HepG2 (cell line): ENCODE results near the gene DENND4B. TPM values are rescaled to one million over a fixed set of nuclear protein-coding genes. Genes with fewer than 3 reads are reported as not detected.

Experiments
- ATAC-seq: fragments of 200-7000 bp; cut with Tn5 transposase; 3 replicates; pipeline ENCODE4 v1.9.1; 2020; ENCODE audit warnings: mild to moderate bottlenecking, moderate library complexity
- BruUV-seq: library from RNA; stranded (reverse); fragments of 400-500 nt; replicated peaks from 2 replicates; lab custom pipeline; 2021; lab: Mats Ljungman, UMichigan
- CTCF ChIA-PET: fragments of 300-600 bp; formaldehyde crosslinking; extraction: SDS; loops from one replicate; lab custom pipeline; 2021; ENCODE audit warnings: low total read pairs, inconsistent platforms, low intra/inter-chr PET ratio; lab: Yijun Ruan, JAX
- POLR2A ChIA-PET: fragments of 350-600 bp; sonication (Branson Sonifier 250); formaldehyde crosslinking; loops from one replicate; lab custom pipeline; 2020; ENCODE audit warnings: antibody characterized with exemption, inconsistent platforms; lab: Yijun Ruan, JAX
- DNase-seq: peaks from one replicate; pipeline ENCODE4 v3.0.0-alpha.2; 2015; ENCODE audit warnings: low spot score
- FAIRE-seq: peaks from 3 replicates; lab custom pipeline; 2011; peaks lifted over from hg19 to GRCh38; lab: Jason Lieb, UNC
- H2AFZ ChIP-seq: one replicate; pipeline ENCODE4 v1.6.1; 2011; ENCODE audit warnings: low read length, inconsistent platforms
- H3K27ac ChIP-seq: fragments of 300-600 bp; 3 replicates; pipeline ENCODE4 v1.8.0; 2011; ENCODE audit warnings: mixed run types, mild to moderate bottlenecking, mixed read lengths, low read length, inconsistent platforms; ENCODE audit not compliant: insufficient read depth; ENCODE audit errors: extremely low read length
- H3K27me3 ChIP-seq, 2 experiments: fragments of 200-600 bp in 1 of 2; 2 replicates in 1 of 2; 3 replicates in 1 of 2; pipeline versions ENCODE4 v1.6.0 to v1.8.0; 2011; ENCODE audit warnings: low read length in 2 of 2, mild to moderate bottlenecking in 2 of 2, moderate library complexity in 2 of 2, inconsistent platforms in 1 of 2; ENCODE audit not compliant: insufficient read depth in 2 of 2, control insufficient read depth in 1 of 2
- H3K36me3 ChIP-seq, 2 experiments: fragments of 200-600 bp in 1 of 2; replicated peaks in 1 of 2; 2 replicates in 1 of 2; 3 replicates in 1 of 2; pipeline versions ENCODE4 v1.5.1 to v1.8.0; 2011; ENCODE audit warnings: low read length in 2 of 2, inconsistent platforms in 1 of 2; ENCODE audit not compliant: insufficient read depth in 2 of 2, control insufficient read depth in 1 of 2
- H3K4me1 ChIP-seq: 2 replicates; pipeline ENCODE4 v1.5.1; 2012; ENCODE audit warnings: low read length, inconsistent platforms; ENCODE audit not compliant: insufficient read depth
- H3K4me2 ChIP-seq: 2 replicates; pipeline ENCODE4 v1.6.0; 2011; ENCODE audit warnings: low read depth, low read length, inconsistent platforms
- H3K4me3 ChIP-seq, 3 experiments: fragments of 200-600 bp in 1 of 3; sonication (generic), shearing (Covaris generic) in 1 of 3; replicated peaks in 1 of 3; 2 replicates each; pipeline ENCODE4 v1.5.1; 2011 to 2016; ENCODE audit warnings: low read length in 3 of 3, inconsistent platforms in 2 of 3, low read depth in 2 of 3, mild to moderate bottlenecking in 2 of 3, control low read depth in 1 of 3, mixed read lengths in 1 of 3; ENCODE audit not compliant: insufficient read depth in 1 of 3
- H3K79me2 ChIP-seq: one replicate; pipeline ENCODE4 v1.6.1; 2011; ENCODE audit warnings: low read length, inconsistent platforms; ENCODE audit not compliant: insufficient read depth
- H3K9ac ChIP-seq: 2 replicates; pipeline ENCODE4 v1.6.0; 2011; ENCODE audit warnings: mild to moderate bottlenecking, low read depth, low read length, inconsistent platforms; ENCODE audit not compliant: insufficient read depth
- H3K9me3 ChIP-seq: 2 replicates; pipeline ENCODE4 v1.5.1; 2012; ENCODE audit warnings: mild to moderate bottlenecking, low read length
- H4K20me1 ChIP-seq: 2 replicates; pipeline ENCODE4 v1.6.0; 2011; ENCODE audit warnings: inconsistent platforms, mild to moderate bottlenecking, low read length, moderate library complexity; ENCODE audit not compliant: insufficient read depth
- CC2D1A ChIP-seq: sonication (generic); formaldehyde crosslinking; IDR thresholded peaks from 2 replicates; pipeline ENCODE4 v1.8.1; 2023; ENCODE audit warnings: mild to moderate bottlenecking, missing genetic modification reagents
- NR2F2 ChIP-seq: IDR thresholded peaks from 2 replicates; pipeline ENCODE4 v1.6.1; 2012; ENCODE audit warnings: low read depth, inconsistent platforms, borderline replicate concordance
- ZFYVE20 ChIP-seq: sonication (generic); formaldehyde crosslinking; IDR thresholded peaks from 2 replicates; pipeline ENCODE4 v1.8.0; 2023; ENCODE audit warnings: low read depth, mild to moderate bottlenecking, moderate library complexity, missing genetic modification reagents, borderline replicate concordance
- ZSCAN22 ChIP-seq: sonication (generic); formaldehyde crosslinking; IDR thresholded peaks from 2 replicates; pipeline ENCODE4 v1.4.0; 2020; ENCODE audit warnings: mild to moderate bottlenecking, missing genetic modification reagents
- WGBS: methylation state at CpG from one replicate; pipeline ENCODE4 v1.1.6; 2017; ENCODE audit warnings: low lambda C conversion rate; 5-methylcytosine and 5-hydroxymethylcytosine counted together
- in situ Hi-C: cut with HindIII; loops from 2 replicates; pipeline ENCODE4 v1.10.0; 2017; ENCODE audit warnings: low pct_unique_long_range_greater_than_20kb; ENCODE audit not compliant: extremely low pct_ligation_motif_present
- intact Hi-C: fragments of 100-400 bp; cut with micrococcal nuclease; formaldehyde crosslinking; loops from one replicate; pipeline ENCODE4 v1.10.0; 2022; ENCODE audit not compliant: unreplicated experiment
- polyA plus RNA-seq, 8 experiments: library from polyadenylated mRNA; depleted of rRNA in 3 of 8; stranded (reverse) in 7 of 8; unstranded in 1 of 8; fragments of >200 nt; fragmentation: Illumina TruSeq in 4 of 8; extraction: Trizol in 4 of 8; gene quantifications; 2 replicates each; pipeline versions ENCODE4 v1.2.1 to v1.2.3, GENCODE V29; 2011 to 2016; ENCODE audit warnings: low read depth in 4 of 8, missing spikeins in 1 of 8, mixed read lengths in 1 of 8; ENCODE audit not compliant: insufficient read depth in 1 of 8
- total RNA-seq, 5 experiments: library from RNA; depleted of rRNA; stranded (reverse); fragments of >200 nt; fragmentation: Illumina TruSeq; extraction: Trizol; gene quantifications; 2 replicates each; pipeline ENCODE4 v1.2.3, GENCODE V29; 2016; ENCODE audit warnings: low read depth in 1 of 5
- TF ChIP-seq, protein P1 (sequence below): sonication (generic); formaldehyde crosslinking; conservative IDR thresholded peaks from 2 replicates; pipeline ENCODE4 v1.4.0; 2020; ENCODE audit warnings: missing genetic modification reagents
- TF ChIP-seq, protein P2 (sequence below): sonication (generic); formaldehyde crosslinking; IDR thresholded peaks from 2 replicates; pipeline ENCODE4 v1.5.0; 2020; ENCODE audit warnings: mild to moderate bottlenecking, missing genetic modification reagents

Gene DENND4B
- total and polyA plus RNA-seq, 2 of the 13 experiments (the other 11 are each of a cell fraction or from before 2014, with no cell fraction given): 15.1 to 20.3 TPM

DNA sequence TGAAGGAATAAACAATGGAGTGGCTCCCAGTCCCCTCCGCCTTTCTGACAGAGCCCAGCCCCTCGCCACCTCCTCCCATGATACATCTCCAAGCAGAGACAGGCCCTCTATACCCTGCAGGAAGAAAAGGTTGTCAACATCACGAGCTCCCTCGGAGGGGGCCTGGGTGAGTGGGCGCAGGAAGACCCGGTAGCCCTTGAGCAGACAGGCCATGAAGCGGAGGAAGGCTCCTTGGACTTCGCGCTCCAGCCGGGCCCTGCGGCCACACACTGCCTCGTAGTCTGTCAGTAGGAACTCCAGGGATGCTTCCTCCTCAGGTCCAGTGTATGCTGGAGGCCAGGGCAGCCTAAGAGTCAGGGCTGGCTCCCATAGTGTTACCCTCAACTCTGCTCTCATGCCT is 7.0 kb downstream of the DENND4B start (continued):
- TF ChIP-seq, protein P1, sequence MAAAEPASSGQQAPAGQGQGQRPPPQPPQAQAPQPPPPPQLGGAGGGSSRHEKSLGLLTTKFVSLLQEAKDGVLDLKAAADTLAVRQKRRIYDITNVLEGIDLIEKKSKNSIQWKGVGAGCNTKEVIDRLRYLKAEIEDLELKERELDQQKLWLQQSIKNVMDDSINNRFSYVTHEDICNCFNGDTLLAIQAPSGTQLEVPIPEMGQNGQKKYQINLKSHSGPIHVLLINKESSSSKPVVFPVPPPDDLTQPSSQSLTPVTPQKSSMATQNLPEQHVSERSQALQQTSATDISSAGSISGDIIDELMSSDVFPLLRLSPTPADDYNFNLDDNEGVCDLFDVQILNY (CRISPR knock-in tag): no peak
- TF ChIP-seq ZFYVE20 (CRISPR knock-in tag): no peak
- no peak for TF ChIP-seq NR2F2
- no peak for TF ChIP-seq ZSCAN22 (CRISPR knock-in tag)
- TF ChIP-seq, protein P2, sequence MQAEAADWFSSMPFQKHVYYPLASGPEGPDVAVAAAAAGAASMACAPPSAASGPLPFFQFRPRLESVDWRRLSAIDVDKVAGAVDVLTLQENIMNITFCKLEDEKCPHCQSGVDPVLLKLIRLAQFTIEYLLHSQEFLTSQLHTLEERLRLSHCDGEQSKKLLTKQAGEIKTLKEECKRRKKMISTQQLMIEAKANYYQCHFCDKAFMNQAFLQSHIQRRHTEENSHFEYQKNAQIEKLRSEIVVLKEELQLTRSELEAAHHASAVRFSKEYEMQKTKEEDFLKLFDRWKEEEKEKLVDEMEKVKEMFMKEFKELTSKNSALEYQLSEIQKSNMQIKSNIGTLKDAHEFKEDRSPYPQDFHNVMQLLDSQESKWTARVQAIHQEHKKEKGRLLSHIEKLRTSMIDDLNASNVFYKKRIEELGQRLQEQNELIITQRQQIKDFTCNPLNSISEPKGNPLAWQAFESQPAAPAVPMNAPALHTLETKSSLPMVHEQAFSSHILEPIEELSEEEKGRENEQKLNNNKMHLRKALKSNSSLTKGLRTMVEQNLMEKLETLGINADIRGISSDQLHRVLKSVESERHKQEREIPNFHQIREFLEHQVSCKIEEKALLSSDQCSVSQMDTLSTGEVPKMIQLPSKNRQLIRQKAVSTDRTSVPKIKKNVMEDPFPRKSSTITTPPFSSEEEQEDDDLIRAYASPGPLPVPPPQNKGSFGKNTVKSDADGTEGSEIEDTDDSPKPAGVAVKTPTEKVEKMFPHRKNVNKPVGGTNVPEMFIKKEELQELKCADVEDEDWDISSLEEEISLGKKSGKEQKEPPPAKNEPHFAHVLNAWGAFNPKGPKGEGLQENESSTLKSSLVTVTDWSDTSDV (CRISPR knock-in tag): no peak
- TF ChIP-seq, all 625 proteins: peak for 0

DNA sequence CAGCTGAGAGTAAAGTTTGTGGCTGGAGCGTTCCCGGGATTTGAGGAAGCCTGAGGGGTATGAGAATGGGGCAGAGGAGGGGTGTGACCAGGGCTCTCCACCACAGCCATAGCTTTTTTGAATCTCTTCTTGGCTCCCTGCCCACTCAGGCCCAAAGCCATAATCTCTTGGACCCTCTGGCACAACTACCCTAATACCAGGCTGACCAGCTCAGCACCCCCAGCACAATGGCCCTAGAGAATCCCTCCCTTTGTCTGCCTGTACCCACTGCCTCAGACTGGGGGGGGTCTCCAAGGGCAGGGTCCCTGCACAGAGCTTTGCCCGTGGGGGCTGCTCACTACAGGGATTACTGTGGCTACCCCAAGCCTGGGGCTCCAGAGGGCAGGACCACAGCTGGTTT is 7.5 kb downstream of the DENND4B start:
- Histone ChIP-seq H3K27me3 (no peaks in the 10 kb centered on the region), H3K79me2 (no peaks in the 10 kb centered on the region), H3K4me1 (peaks cover 15% of the 10 kb centered on the region), H3K4me2 (no peak overlapping the region), H3K4me3 (no peak overlapping the region)
- ChIA-PET CTCF (no interaction called here), POLR2A (interaction anchor here (0.6 to 1.8 kb wide), 4 partner anchors 9 to 28 kb away, joined by 3 to 5 read pairs (median 4); partner anchors contain the start of gene CREB3L4)
- DNase-seq: no peak
- in situ Hi-C loops: no loop called here
- no peak for TF ChIP-seq CC2D1A (CRISPR knock-in tag)
- TF ChIP-seq, all 625 proteins: peak for 0
- WGBS: 94% methylated on average over 2 of the region's 3 CpGs
- no peaks in the 10 kb centered on the region for H4K20me1 ChIP-seq
- FAIRE-seq (no peak), ATAC-seq (no peak)
- no peak overlapping the region for H3K27ac ChIP-seq
- H2AFZ ChIP-seq: no peak overlapping the region
- peaks cover 23 to 57% of the 10 kb centered on the region in 2 experiments for H3K36me3 ChIP-seq
- no peaks in the 10 kb centered on the region for H3K9me3 ChIP-seq
- no peak overlapping the region for H3K9ac ChIP-seq
- BruUV-seq: no TSS peak
- intact Hi-C loops: no loop called here
